ENCODE results near the gene OVCH1. TPM values are rescaled to one million over a fixed set of nuclear protein-coding genes. Genes with fewer than 3 reads are reported as not detected.

Gene OVCH1
- total RNA-seq, 1 experiment from 2014 or later, result not detected

GRCh38 chr12:29544428-29545101 lies 47.1 kb upstream of the OVCH1 start:
- intact Hi-C loops (cut with micrococcal nuclease; ENCODE audit: unreplicated experiment), result no loop called here
- no TSS peak for BruUV-seq (replicated peaks)
- no peak for DNase-seq
- H3K27me3 Mint-ChIP-seq (ENCODE audit: unreplicated experiment), result peaks cover 24% of the 10 kb centered on the region
- CTCF ChIA-PET, result interaction anchor here (0.7 kb wide), 1 partner anchor 1296 kb away, joined by 4 read pairs; no protein-coding TSS in a partner anchor
- no peaks in the 10 kb centered on the region for H3K4me1 Mint-ChIP-seq (ENCODE audit: low read depth, unreplicated experiment)
- no peaks in the 10 kb centered on the region for H3K9me3 Mint-ChIP-seq (ENCODE audit: low read depth, unreplicated experiment)
- no peaks in the 10 kb centered on the region for H3K36me3 Mint-ChIP-seq (ENCODE audit: insufficient read depth, unreplicated experiment)
- TF ChIP-seq CTCF (IDR thresholded peaks at IDR 0.05; ENCODE audit: unreplicated experiment), result no peak
- no peak overlapping the region for H3K4me3 Mint-ChIP-seq (ENCODE audit: low read depth, unreplicated experiment)
- H3K27ac Mint-ChIP-seq (ENCODE audit: unreplicated experiment), result no peak overlapping the region

GRCh38 chr12:29543036-29543435 lies 45.5 kb upstream of the OVCH1 start:
- no peak overlapping the region for H3K4me3 Mint-ChIP-seq (ENCODE audit: low read depth, unreplicated experiment)
- TF ChIP-seq CTCF (IDR thresholded peaks at IDR 0.05; ENCODE audit: unreplicated experiment), result no peak
- H3K36me3 Mint-ChIP-seq (ENCODE audit: insufficient read depth, unreplicated experiment), result no peaks in the 10 kb centered on the region
- peaks cover 26% of the 10 kb centered on the region for H3K27me3 Mint-ChIP-seq (ENCODE audit: unreplicated experiment)
- no peak for DNase-seq
- H3K27ac Mint-ChIP-seq (ENCODE audit: unreplicated experiment), result no peak overlapping the region
- H3K9me3 Mint-ChIP-seq (ENCODE audit: low read depth, unreplicated experiment), result no peaks in the 10 kb centered on the region
- H3K4me1 Mint-ChIP-seq (ENCODE audit: low read depth, unreplicated experiment), result no peaks in the 10 kb centered on the region
- CTCF ChIA-PET, result no interaction called here
- intact Hi-C loops (cut with micrococcal nuclease; ENCODE audit: unreplicated experiment), result no loop called here
- no TSS peak for BruUV-seq (replicated peaks)

- H3K27me3 Mint-ChIP-seq (ENCODE audit: unreplicated experiment), result peaks cover 36% of the 10 kb centered on the region
Observed at GRCh38 chr12:29537298-29537697, 39.8 kb upstream of the OVCH1 start.

GRCh38 chr12:29534935-29535334 lies 37.4 kb upstream of the OVCH1 start:
- H3K9me3 Mint-ChIP-seq (ENCODE audit: low read depth, unreplicated experiment), result no peaks in the 10 kb centered on the region
- no TSS peak for BruUV-seq (replicated peaks)
- no peak overlapping the region for H3K4me3 Mint-ChIP-seq (ENCODE audit: low read depth, unreplicated experiment)
- H3K36me3 Mint-ChIP-seq (ENCODE audit: insufficient read depth, unreplicated experiment), result no peaks in the 10 kb centered on the region
- no peaks in the 10 kb centered on the region for H3K4me1 Mint-ChIP-seq (ENCODE audit: low read depth, unreplicated experiment)
- peaks cover 55% of the 10 kb centered on the region for H3K27me3 Mint-ChIP-seq (ENCODE audit: unreplicated experiment)
- no peak for DNase-seq
- no peak overlapping the region for H3K27ac Mint-ChIP-seq (ENCODE audit: unreplicated experiment)
- no peak for TF ChIP-seq CTCF (IDR thresholded peaks at IDR 0.05; ENCODE audit: unreplicated experiment)
- intact Hi-C loops (cut with micrococcal nuclease; ENCODE audit: unreplicated experiment), result no loop called here
- CTCF ChIA-PET, result interaction anchor here (0.6 kb wide), 1 partner anchor 14 kb away, joined by 3 read pairs; no protein-coding TSS in a partner anchor

More at GRCh38 chr12:29537298-29537697, 39.8 kb upstream of the OVCH1 start:
- Mint-ChIP-seq H3K27ac (ENCODE audit: unreplicated experiment) (no peak overlapping the region), H3K36me3 (ENCODE audit: insufficient read depth, unreplicated experiment) (no peaks in the 10 kb centered on the region), H3K4me3 (ENCODE audit: low read depth, unreplicated experiment) (no peak overlapping the region), H3K4me1 (ENCODE audit: low read depth, unreplicated experiment) (no peaks in the 10 kb centered on the region), H3K9me3 (ENCODE audit: low read depth, unreplicated experiment) (no peaks in the 10 kb centered on the region)
- no TSS peak for BruUV-seq (replicated peaks)
- intact Hi-C loops (cut with micrococcal nuclease; ENCODE audit: unreplicated experiment), result no loop called here
- CTCF ChIA-PET, result no interaction called here
- TF ChIP-seq CTCF (IDR thresholded peaks at IDR 0.05; ENCODE audit: unreplicated experiment), result no peak
- no peak for DNase-seq
